GM18868 (cell line): ENCODE results near the gene VPS8.

Source experiments
- ATAC-seq: cut with Tn5 transposase; IDR thresholded peaks from one replicate; pipeline ENCODE4 v1.9.1; 2021; ENCODE audit warnings: mild to moderate bottlenecking, moderate library complexity; ENCODE audit not compliant: unreplicated experiment

Gene VPS8

DNA sequence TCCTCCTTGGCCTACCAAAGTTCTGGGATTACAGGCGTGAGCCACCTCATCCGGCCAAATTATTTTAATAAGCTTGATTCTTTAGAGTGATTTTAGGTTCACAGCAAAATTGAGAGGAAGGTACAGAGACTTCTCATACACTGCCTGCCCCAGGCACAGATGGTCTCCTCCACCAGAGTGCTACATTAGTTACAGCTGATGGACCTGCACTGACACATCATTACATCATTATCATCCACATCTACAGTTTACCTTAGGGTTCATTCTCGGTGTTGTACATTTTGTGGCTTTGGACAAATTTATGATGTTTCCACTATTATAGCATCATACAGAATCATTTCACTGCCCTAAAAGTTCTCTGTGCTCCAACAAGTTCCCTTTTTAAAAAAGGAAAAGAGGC, 4.4 kb upstream of the VPS8 start:
- ATAC-seq: no peak

DNA sequence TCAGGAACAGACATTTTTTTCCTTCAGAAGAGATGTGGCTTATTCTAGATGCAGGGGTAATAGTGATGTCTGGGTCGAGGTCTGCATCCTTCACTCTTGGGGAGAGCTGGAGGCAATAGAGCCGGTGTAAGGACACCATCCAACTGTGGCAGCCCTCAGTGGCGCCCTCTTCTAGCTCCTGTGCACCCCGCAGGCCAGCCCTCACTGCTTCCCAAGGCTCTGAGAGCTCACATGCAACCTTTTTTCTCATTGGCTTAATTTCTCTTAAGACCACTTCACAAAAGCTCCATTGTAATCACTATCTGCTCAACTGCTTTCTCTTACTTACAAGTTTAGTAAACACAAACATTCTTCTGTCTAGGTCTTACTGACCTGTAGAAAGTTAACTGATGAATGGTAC, 3.9 kb upstream of the VPS8 start:
- no peak for ATAC-seq

DNA sequence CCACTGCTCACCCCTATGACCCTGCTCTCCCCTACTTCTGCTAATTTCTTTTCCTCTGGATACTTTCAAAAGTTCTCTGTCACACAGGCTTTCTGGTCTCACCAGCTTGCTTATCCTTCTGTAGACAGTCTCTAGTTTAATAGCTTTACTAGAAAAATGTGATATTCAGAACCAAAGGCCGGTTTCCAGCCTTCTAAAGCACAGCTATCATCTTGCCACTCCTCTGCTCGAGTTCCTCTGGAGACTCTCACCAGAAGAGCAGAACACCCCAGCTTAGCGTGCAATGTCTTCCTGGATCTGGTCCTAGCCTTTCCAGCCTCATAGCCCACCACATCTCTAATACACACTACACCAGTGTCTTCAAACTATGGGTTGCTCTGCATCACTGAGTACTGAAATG, 1.8 kb upstream of the VPS8 start:
- ATAC-seq: no peak

DNA sequence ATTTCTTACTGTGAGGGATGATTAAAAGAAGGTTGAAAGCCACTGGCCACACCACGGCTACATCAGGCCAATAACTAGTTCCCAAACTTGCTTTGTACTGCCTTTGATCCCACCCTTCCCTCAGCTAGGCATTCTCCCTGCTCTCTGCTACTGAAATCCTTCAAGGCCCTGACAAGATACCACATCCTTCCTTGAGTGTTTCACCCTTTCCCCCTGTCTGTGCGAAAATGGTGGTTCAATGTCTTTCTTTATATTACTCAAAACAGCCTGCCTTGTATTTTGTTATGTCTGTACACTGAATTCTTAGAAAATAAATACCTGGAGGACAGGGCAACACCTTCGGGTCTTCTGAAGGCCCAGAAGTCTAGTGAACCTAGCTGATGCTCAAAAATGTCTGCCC, 932 bp upstream of the VPS8 start:
- ATAC-seq: no peak

DNA sequence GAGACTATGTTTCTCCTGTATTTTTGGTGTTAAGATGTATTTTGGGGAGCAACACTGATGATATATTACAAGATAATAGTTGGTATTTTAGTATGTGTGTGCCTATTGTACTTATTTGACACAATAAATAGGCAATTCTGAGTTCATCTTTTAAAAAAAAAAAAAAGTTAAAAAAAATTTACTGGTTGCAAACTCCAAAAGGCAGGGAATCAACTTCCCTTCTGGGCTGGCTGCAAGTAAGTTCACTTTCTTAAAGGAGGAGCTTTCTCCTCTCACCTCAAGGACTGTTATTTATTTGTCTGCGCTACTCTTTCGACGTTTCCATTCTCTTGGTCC, 335 bp upstream of the VPS8 start:
- no peak for ATAC-seq

DNA sequence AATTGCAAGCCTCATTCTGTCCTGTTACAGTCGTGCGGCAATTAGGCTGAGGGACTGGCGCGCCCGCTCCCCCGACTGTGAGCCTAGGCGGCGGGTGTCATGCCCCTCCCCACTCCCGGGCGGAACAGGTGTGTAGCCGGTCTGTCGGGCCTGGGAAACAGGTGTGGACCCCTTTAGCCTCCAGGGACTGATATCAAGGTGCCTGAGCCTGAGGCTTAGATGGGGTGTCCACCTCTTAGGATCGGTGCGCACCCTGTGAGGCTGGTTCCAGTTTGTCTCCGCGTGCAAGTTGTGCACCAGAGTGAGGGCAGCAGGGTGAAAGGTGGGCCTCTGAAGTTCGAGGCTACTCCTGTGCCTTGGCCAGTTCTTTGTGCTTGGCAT, 686 bp downstream of the VPS8 start:
- ATAC-seq: peak; percentile 13

DNA sequence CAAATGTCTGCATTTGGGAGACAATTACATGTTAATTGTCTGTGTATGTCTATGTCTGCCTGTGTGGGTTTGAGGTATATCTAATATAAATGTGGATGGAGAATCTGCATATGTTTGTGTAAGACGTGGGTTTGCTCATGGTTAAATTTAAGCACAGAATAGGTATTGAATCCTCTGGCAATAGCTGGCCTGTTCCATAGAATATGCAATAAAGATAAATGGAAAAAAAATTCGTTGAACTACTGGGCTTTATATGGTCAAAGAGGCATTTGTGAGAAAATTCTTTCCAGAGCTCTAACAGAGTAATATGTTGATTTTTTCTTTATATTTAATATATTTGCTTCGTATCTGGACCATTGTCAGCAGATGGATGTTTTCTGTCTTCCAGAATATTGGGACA, 1.4 kb downstream of the VPS8 start:
- no peak for ATAC-seq

DNA sequence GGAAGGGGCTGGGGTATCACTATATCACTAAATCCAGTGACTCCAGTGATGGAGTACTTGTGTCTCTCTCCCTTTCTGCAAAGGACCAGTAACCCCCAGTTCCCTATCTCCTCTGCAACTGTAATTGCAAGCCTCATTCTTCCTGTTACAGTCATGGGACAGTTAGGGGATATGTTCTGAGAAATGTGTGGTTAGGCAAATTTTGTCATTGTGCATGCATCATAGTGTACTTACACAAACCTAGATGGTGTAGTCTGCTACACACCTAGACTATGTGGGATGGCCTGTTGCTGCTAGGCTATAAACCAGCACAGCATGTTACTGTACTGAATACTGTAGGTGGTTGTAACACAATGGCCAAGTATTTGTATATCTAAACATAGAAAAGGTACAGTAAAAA, 2.2 kb downstream of the VPS8 start:
- ATAC-seq: no peak

DNA sequence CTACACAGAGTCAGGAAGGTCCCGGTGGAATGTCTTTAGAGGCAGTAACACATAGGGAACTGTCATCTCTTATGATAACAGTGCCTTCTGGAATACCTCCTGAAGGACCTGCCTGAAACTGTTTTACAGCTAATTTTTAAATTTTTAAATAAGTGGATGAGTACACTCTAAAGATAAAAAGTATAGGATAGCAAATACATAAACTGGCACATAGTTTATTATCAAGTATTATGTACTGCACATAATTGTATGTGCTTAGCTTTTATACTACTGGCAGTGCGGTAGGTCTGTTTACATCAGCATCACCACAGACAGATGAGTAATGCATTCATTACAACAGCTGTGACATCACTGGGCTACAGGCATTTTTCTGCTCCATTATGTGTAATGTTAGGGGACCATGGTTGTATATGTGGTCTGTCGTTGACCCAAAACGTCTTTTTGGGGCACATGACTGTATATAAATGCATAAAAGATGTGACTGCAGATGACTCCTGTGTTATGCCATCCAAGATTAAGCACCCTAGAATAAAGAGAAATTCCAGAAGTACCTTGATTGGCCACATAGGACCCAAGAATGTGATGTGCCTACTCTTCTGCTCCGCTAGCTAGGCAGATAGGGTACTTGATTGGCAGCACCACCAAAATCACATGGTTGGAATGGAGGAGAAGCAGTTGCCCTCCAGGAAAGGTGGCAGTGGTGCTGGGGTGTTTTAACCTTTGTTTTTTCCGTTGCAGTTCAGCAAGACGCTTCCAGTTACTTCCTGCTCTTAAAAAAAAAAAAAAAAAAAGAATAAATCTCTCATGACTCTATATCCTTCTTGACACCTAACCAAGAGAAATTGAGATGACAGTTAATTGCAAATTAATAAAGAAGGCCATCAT, 3.3 kb downstream of the VPS8 start:
- no peak for ATAC-seq

DNA sequence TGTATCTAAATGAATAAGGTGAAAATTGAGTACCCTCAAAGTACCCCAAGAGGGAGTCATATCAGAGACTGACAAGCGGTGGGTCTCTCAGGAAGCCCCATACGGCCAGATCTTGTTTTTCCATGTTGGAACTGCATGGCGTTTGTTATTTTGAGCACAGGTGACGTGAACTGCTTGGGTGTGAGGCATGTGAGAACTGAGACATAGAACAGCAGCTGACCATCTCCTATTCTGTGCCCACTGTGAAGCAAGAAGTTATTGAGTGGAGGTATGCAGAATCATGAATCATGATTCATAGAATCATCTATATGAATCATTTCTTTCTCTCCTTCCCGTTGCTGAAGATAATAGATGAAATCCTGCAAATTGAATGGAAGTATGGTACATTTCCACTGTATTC, 4.6 kb downstream of the VPS8 start:
- ATAC-seq: no peak

DNA sequence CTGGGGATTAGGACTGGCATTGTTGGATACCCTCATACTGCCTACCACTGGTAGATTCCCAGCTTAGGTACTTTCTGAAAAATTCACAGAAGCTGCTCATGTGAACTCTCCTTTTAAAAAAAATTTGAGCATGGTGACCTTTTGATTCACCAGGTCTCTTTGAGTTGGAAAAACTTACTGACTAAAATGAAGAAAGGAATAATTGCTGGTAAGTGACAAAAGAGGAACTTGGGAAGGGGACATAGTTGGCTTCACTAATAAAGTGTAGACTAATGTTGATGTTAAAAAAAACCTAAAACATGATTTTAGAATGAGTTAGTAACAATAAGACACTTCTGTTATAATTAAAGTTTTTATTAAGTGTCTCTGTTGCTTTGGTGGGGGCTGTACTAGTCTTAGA, 8.6 kb downstream of the VPS8 start:
- ATAC-seq: no peak

DNA sequence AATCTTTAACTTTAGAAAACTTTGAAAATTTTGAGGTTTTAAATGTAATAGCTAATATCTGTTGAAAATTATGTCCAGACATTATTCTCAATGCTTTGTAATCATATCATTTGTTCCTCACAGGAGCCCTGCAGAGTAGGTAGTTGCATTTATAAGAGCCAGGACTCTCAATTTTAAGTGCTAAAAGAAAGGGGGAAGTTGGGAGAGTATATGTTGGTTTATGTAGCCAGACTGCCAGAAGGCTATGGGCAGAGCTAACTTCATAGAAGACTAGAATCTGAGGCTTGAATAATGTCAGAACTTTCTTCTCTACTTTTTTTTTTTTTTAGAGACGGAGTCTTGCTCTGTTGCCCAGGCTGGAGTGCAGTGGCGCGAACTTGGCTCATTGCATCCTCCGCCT, 9.1 kb downstream of the VPS8 start:
- no peak for ATAC-seq

DNA sequence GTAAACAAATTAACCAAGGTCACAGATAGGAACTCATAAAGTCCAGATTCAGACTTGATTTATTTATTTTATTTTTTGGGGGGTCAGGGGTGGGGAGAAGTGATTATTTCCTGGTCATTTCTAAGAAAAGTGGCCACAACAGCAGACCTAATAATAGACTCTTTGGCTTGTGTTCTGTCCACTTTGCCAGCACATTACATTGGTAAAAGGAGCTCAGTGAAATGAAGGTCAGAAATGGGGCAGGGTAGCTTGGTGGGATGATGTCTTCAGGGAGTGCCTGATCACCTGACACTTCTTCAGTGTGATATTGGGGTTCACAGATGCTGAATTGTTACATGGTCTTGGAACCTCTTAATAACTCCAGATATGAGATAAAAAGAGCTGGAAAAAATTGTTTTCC, 10.1 kb downstream of the VPS8 start:
- no peak for ATAC-seq

DNA sequence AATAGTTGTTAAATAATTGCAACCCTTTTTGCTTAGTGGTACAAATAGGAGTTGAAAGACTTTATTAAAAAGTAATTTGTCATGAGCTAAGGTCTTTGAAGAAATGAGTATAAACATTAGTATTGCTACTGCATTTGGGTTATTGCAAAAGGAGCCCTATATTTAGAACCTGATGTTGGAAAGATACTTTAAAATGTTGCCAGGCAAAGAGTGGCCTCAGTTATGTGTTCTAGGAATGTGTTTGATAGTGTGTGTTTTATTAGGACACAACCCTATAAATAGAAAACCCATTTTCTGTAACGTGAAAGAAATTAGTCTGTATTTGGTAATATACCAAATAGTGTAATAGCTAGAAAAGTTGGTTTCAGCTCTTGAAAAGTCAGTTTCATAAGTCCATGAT, 10.7 kb downstream of the VPS8 start:
- no peak for ATAC-seq

DNA sequence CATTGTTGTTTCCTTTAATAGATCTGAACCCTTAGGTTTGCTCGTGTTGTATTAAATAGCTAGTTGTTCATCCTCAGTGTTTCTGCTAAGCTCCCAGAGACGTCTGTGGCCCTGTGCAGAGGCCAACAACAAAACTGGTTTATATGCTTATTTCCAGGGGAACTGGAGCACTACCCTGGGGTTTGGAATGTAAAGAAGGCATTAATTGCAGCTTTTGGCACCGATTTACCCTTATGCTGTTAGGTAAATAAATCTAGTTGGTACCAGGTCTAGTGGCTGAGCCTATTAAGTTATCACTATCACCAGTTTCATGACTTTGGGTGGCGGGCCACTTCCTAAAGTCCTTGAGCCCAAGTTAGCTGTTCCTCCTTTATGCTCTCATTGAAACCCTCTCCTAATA, 12.0 kb downstream of the VPS8 start:
- no peak for ATAC-seq

DNA sequence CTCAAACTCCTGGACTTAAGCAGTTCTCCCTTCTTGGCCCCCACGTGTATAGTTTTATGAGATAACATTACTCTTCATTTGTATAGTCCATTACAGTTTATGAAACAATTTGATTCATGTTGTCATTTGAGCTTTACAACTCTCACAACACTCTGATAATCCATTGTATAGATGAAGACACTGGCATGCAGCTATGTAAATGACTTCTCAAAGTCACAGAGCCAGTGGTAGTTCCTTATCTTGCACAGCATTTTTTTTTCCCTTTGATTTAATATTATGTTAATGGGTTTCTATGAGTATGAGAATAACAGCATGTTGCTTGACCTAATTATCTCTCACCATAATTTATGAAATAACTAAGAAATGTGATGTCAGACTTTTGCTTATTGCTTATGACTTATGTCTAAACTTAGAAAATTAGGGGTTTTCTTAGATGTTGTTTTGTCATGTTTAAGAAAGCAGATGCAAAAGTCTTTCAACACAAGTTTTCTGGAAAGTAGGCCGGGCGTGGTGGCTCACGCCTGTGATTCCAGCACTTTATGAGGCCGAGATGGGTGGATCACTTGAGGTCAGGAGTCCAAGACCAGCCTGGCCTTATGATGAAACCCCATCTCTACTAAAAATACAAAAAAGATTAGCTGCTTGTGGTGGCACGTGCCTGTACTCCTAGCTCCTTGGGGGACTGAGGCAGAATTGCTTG, 13.3 kb downstream of the VPS8 start:
- no peak for ATAC-seq

DNA sequence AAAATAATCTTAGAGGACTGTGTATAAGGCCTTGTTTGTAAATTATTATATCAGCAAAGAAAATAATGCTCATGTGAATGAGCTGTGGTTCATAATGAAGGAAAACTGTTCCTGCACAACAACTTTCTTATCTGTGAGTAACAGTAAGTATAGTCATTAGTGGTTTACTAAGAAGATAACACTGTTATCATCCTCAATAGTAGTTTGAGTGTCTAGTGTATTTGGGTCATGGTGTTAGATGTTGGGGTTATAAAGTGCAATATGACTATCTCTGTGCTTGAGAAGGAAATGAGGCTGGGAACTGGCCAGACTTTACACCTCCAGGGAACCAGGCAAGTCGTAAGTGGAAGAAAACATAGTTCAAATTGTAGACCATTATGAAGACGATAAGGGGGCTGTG, 15.6 kb downstream of the VPS8 start:
- no peak for ATAC-seq

DNA sequence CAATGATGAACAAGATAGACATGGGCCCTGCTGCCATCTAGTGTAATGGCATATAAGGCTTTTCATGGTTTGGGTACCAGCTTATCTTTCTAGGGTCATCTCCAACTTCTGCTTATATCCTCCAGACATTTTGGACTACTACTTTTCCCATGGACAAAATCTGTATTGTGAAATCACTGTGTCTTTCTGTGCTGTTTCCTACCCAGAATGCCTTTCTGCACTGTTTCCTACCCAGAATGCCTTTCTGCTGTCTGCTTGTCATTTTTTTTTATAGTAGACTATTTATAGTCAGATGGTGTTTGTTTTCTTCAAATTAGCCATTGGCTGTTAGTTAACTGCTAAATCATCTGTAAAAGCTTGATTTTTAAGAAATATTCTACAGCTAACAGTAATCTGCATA, 20.1 kb downstream of the VPS8 start:
- ATAC-seq: no peak

DNA sequence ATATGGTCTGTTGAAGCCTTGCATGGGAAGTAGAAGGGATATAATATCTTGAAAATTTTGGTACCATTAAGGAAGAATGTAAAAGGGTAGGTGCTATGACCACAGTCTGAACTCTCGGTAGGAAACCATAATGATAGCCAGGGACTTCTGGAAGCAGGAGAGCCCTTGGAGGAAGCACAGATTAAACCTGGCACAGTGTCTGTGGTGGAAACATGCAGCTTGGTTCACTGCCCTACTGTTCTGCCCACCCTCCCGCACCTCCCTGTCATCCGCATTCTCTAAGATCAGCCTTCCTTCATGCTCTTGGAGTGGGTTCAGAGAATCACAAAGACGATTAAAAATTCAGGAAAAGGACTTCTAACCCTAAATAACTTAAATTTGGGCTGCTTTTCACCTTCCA, 20.9 kb downstream of the VPS8 start:
- no peak for ATAC-seq

DNA sequence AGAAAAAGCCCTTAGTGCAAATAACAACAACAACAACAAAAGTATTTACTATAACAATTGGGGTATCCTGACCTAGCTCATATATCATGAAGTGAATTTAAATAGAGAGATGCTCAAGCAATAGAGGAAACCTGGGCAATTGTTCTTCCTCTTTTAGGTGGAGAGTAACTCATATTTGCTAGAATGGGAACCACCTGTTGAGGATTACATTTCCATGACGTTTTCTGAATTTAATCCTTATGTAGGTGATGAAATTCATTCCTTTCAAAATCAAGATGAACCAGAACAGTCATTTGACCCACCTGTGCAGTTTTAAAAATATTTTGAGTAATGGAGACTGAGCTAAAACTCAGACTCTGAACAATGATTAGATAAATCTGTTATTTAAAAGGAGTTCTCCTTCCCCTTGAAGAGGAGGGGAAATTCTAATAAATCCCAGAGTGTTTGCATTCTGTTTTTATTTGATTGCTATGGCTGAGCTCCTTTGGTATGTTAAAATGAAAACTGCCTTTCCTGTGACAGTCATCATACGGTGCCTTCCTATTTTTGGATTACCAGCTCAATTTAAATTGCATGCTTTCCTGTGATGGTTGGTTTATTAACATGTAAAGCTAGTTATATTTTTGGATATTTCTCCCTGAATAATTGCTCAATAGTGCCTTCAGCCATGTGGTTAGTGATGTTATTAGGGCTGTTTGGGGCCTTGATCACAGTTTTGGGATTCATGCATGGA, 24.3 kb downstream of the VPS8 start:
- no peak for ATAC-seq

DNA sequence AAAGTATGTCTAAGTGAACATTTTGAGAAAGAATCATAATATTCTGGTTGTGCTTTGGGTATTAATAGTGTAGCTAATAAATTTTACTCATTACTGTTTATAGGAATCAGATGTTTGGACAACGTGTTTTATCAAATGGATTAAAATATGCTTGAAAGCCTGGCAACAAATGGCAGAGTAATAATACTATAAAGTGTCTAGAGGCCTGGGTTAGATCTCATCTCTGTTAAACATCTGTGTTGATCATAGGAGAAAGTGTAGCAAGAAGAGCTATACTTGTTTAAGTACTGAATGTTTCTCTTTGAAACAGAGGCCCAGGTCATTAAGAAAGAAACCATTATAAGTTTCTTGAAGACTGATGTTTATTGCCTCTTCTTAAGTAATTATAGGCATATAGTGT, 30.5 kb downstream of the VPS8 start:
- no peak for ATAC-seq

DNA sequence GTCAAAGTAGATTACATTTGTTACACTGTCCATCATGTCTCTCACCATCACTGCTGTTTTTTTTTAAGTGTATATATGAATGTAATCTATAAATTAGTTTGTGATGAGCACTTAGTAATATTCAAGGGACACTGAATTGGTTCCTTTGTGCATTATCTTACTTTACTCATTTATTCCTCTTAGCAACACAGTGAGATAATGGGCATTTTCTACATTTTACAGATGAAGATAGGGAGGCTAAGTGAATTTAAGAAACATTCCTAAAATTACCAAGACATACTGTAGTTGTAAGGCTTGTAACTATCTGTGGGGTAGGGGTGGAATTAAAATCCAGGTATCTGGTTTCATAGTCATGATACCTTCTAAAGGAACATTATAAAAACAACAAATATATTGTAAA, 33.9 kb downstream of the VPS8 start:
- no peak for ATAC-seq
